HG02943 (cell line): ENCODE results near the gene P2RY12.

ENCODE experiments used
- ATAC-seq: cut with Tn5 transposase; IDR thresholded peaks from one replicate; pipeline ENCODE4 v1.9.1; 2021; ENCODE audit warnings: mild to moderate bottlenecking, low read depth, moderate library complexity; ENCODE audit not compliant: unreplicated experiment

Gene P2RY12

GRCh38 chr3:151309566-151309965 is 75.0 kb downstream of the P2RY12 start:
- ATAC-seq = no peak

GRCh38 chr3:151307583-151308488 is 76.7 kb downstream of the P2RY12 start:
- no peak for ATAC-seq

GRCh38 chr3:151307131-151307530 is 77.4 kb downstream of the P2RY12 start:
- no peak for ATAC-seq

GRCh38 chr3:151306168-151306810 is 78.3 kb downstream of the P2RY12 start:
- ATAC-seq = no peak

- ATAC-seq = no peak
Observed at GRCh38 chr3:151305775-151306151, 78.8 kb downstream of the P2RY12 start.

- no peak for ATAC-seq
Observed at GRCh38 chr3:151305060-151305774, 79.3 kb downstream of the P2RY12 start.

GRCh38 chr3:151303751-151304150 is 80.8 kb downstream of the P2RY12 start:
- no peak for ATAC-seq

GRCh38 chr3:151301787-151302186 is 82.8 kb downstream of the P2RY12 start:
- no peak for ATAC-seq

- no peak for ATAC-seq
Observed at GRCh38 chr3:151300539-151300938, 84.0 kb downstream of the P2RY12 start.

- no peak for ATAC-seq
Observed at GRCh38 chr3:151299006-151299405, 85.5 kb downstream of the P2RY12 start.

- no peak for ATAC-seq
Observed at GRCh38 chr3:151297429-151297828, 87.1 kb downstream of the P2RY12 start.

- no peak for ATAC-seq
Observed at GRCh38 chr3:151296226-151296625, 88.3 kb downstream of the P2RY12 start.

- no peak for ATAC-seq
Observed at GRCh38 chr3:151293127-151293526, 91.4 kb downstream of the P2RY12 start.

- no peak for ATAC-seq
Observed at GRCh38 chr3:151290673-151291072, 93.9 kb downstream of the P2RY12 start.

GRCh38 chr3:151289445-151289844 is 95.1 kb downstream of the P2RY12 start:
- no peak for ATAC-seq
